K562 (cell line): ENCODE data around the gene TP53TG5. TPM values are rescaled to one million over a fixed set of nuclear protein-coding genes. Genes with fewer than 3 reads are reported as not detected.

Experiments used
- ATF1 ChIP-seq, 2 experiments: fragments of 450-650 bp in 1 of 2; IDR thresholded peaks; 2 replicates each; pipeline ENCODE4 v1.6.1; 2016; ENCODE audit warnings: missing compliant biosample characterization in 1 of 2, missing genetic modification characterization in 1 of 2
- CBFA2T3 ChIP-seq: fragments of 450-650 bp; IDR thresholded peaks from 2 replicates; pipeline ENCODE4 v1.6.1; 2017
- CREB3 ChIP-seq: fragments of 450-650 bp; conservative IDR thresholded peaks from 2 replicates; pipeline ENCODE4 v1.6.1; 2016; ENCODE audit warnings: missing genetic modification characterization, low read depth, mild to moderate bottlenecking, missing compliant biosample characterization, moderate library complexity
- CTCFL ChIP-seq: IDR thresholded peaks from 2 replicates; pipeline ENCODE4 v1.6.1; 2011; ENCODE audit warnings: borderline replicate concordance, low read depth, mild to moderate bottlenecking, moderate library complexity, low read length; ENCODE audit not compliant: insufficient read depth, poor library complexity, severe bottlenecking
- E2F3 ChIP-seq: fragments of 250-450 bp; sonication (Bioruptor Pico); IDR thresholded peaks from 2 replicates; pipeline ENCODE4 v1.4.0; 2020; ENCODE audit warnings: mild to moderate bottlenecking
- NFRKB ChIP-seq: fragments of 450-650 bp; IDR thresholded peaks from 2 replicates; pipeline ENCODE4 v1.6.1; 2016; ENCODE audit warnings: low read depth
- POLR2B ChIP-seq: fragments of 450-650 bp; IDR thresholded peaks from 2 replicates; pipeline ENCODE4 v1.6.1; 2018; ENCODE audit warnings: low read depth; ENCODE audit not compliant: partially characterized antibody
- POLR2H ChIP-seq: IDR thresholded peaks from 2 replicates; pipeline ENCODE4 v1.6.1; 2016; ENCODE audit warnings: missing genetic modification characterization, low read depth, mild to moderate bottlenecking, control low read depth, missing compliant biosample characterization, moderate library complexity
- SMAD4 ChIP-seq: fragments of 250-450 bp; sonication (Bioruptor Pico); conservative IDR thresholded peaks from 2 replicates; pipeline ENCODE4 v1.8.0; 2021; ENCODE audit warnings: inconsistent platforms, mild to moderate bottlenecking, moderate library complexity
- TBP ChIP-seq: optimal IDR thresholded peaks from 2 replicates; pipeline ENCODE3; 2011; ENCODE audit warnings: low read depth, low read length, improper control_type of control experiment
- TCF7 ChIP-seq: sonication (generic); IDR thresholded peaks from 2 replicates; pipeline ENCODE4 v1.6.1; 2016; ENCODE audit warnings: antibody characterized with exemption, borderline replicate concordance
- VEZF1 ChIP-seq: fragments of 200-800 bp; sonication (Bioruptor generic); IDR thresholded peaks from 2 replicates; pipeline ENCODE4 v1.6.1; 2017; ENCODE audit warnings: missing genetic modification characterization, missing compliant biosample characterization
- XRCC5 ChIP-seq: fragments of 200-400 bp; formaldehyde crosslinking; IDR thresholded peaks from 2 replicates; pipeline ENCODE4 v1.6.1; 2017; ENCODE audit warnings: low read depth, mild to moderate bottlenecking, low read length
- ZBTB8A ChIP-seq: fragments of 450-650 bp; IDR thresholded peaks from 2 replicates; pipeline ENCODE4 v1.6.1; 2018; ENCODE audit warnings: mild to moderate bottlenecking, moderate library complexity; ENCODE audit not compliant: partially characterized antibody
- ZNF124 ChIP-seq: sonication (generic); formaldehyde crosslinking; IDR thresholded peaks from 2 replicates; pipeline ENCODE4 v1.8.1; 2022; ENCODE audit warnings: missing genetic modification reagents
- ZNF717 ChIP-seq: fragments of 250-450 bp; sonication (Bioruptor Pico); IDR thresholded peaks from 2 replicates; pipeline ENCODE4 v1.5.0; 2021
- polyA plus RNA-seq, 8 experiments: library from polyadenylated mRNA; depleted of rRNA in 4 of 8; stranded (reverse) in 5 of 8; unstranded in 3 of 8; fragments of >200 nt; fragmentation: Nextera tagmentation in 2 of 8; fragmentation: Illumina TruSeq in 1 of 8; extraction: Ambion mirVana in 2 of 8; extraction: Trizol in 1 of 8; gene quantifications; 2 replicates each; pipeline versions ENCODE4 v1.2.1 to v1.2.3, GENCODE V29; 2011 to 2014; ENCODE audit warnings: inconsistent platforms in 1 of 8, missing spikeins in 1 of 8
- total RNA-seq, 7 experiments: library from RNA; depleted of rRNA in 6 of 7; stranded (reverse); fragments of >200 nt in 6 of 7; fragmentation: Illumina TruSeq in 2 of 7; extraction: Trizol in 2 of 7; gene quantifications; 2 replicates each; pipeline versions ENCODE4 v1.2.1 to v1.2.3, GENCODE V29; 2011 to 2021; ENCODE audit warnings: low replicate concordance in 1 of 7

TP53TG5 gene
- total and polyA plus RNA-seq, 9 of the 15 experiments (the other 6 are each of a cell fraction or from before 2014, with no cell fraction given), result 0.04 to 0.05 (median 0.04) TPM; not detected in 6

DNA sequence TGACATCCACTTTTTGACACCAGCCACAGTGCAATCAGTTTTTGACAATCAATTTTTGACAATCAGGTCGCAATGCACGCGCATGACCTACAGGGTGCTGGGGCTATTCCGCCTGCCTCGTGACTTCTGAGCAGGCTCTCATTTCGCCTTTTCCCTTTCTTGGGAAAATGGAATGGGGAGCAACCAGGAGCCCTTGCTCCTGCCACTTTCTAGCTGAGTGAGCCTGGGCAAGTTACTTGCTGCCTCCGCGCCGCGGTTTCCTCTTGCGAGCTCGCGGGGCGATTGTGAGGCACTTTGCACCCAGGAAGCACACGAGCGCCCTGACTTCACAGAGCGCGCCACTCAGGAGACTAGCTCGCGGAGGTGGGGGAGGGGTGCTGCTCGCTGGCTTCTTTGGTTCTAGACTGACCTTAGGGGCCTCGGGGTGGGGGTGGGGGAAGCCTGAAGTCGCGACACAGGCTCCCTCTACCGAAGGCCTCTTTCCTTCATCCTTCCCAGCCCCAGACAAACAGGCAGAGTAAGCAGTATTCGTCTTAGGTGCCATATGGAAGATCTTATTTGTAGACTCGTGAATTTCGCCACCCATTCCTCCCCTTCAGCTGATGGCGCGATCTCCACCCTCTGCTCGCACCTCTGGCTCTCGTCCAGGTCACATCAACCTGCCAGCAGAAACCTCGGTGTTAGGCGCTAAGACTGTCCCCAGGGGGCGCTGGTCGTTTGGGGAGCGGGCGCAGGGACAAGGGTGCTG is 4.6 kb downstream of the TP53TG5 start (continued):
- TF ChIP-seq CREB3 (tag), result 0 out of 2 replicates have a peak, but pooled peaks have one; percentile 49
- TF ChIP-seq CTCFL, result peak; percentile 39
- peak; percentile 50 for TF ChIP-seq POLR2B
- no peak for TF ChIP-seq ATF1 (CRISPR knock-in tag; IDR thresholded peaks at IDR 0.05)
- TF ChIP-seq ATF1 (tag; IDR thresholded peaks at IDR 0.05), result 0 out of 2 replicates have a peak, but pooled peaks have one; percentile 15
- TF ChIP-seq TCF7, result no peak
- peak; percentile 15; the same call in 1 of the 2 replicates for TF ChIP-seq CBFA2T3
- TF ChIP-seq NFRKB, result peak; percentile 59; the same call in 1 of the 2 replicates
- 0 out of 2 replicates have a peak, but pooled peaks have one; percentile 38 for TF ChIP-seq SMAD4 (CRISPR knock-in tag)
- peak; percentile 3; the same call in 1 of the 2 replicates for TF ChIP-seq POLR2H (tag)
- TF ChIP-seq ZNF124, result no peak
- no peak for TF ChIP-seq ZNF717 (CRISPR knock-in tag)
- peak; percentile 46 for TF ChIP-seq TBP
- no peak for TF ChIP-seq ZBTB8A
- TF ChIP-seq XRCC5, result peak; percentile 92
- TF ChIP-seq E2F3 (CRISPR knock-in tag), result peak; percentile 39; the same call in 1 of the 2 replicates
- TF ChIP-seq VEZF1 (CRISPR knock-in tag), result peak; percentile 65
